Myocyte (in vitro differentiated cells): ENCODE results near the gene DEFB124. TPM values are rescaled to one million over a fixed set of nuclear protein-coding genes. Genes with fewer than 3 reads are reported as not detected.
"Not testable (repeated sequence)": the region's sequence is repeated elsewhere in the genome, so short reads cannot be mapped to it uniquely, and the experiment has no call there.

Source experiments
- DNase-seq: peaks from one replicate; pipeline ENCODE4 v3.0.0-alpha.2; 2012; ENCODE audit warnings: low read depth
- total RNA-seq: library from RNA; depleted of rRNA; stranded (reverse); fragments of >200 nt; gene quantifications from 2 replicates; pipeline ENCODE4 v1.2.3, GENCODE V29; 2014

DEFB124 gene
- total RNA-seq, 1 donor from 2014 or later, result not detected

DNA sequence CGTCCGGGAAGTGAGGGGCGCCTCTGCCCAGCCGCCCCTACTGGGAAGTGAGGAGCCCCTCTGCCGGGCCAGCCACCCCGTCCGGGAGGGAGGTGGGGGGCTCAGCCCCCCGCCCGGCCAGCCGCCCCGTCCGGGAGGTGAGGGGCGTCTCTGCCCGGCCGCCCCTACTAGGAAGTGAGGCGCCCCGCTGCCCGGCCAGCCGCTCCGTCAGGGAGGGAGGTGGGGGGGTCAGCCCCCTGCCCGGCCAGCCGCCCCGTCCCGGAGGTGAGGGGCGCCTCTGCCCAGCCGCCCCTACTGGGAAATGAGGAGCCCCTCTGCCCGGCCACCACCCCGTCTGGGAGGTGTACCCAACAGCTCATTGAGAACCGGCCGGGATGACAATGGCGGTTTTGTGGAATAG lies 47.4 kb downstream of the DEFB124 start:
- DNase-seq, result not testable (repeated sequence)

DNA sequence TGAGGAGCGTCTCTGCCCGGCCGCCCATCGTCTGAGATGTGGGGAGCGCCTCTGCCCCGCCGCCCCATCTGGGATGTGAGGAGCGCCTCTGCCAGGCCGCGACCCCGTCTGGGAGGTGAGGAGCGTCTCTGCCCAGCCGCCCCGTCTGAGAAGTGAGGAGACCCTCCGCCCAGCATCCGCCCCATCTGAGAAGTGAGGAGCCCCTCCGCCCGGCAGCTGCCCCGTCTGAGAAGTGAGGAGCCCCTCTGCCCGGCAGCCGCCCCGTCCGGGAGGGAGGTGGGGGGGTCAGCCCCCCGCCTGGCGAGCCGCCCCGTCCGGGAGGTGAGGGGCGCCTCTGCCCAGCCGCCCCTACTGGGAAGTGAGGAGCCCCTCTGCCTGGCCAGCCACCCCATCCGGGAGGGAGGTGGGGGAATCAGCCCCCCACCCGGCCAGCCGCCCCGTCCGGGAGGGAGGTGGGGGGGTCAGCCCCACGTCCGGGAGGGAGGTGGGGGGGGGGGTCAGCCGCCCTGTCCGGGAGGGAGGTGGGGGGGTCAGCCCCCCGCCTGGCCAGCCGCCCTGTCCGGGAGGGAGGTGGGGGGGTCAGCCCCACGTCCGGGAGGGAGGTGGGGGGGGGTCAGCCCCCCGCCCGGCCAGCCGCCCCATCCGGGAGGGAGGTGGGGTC lies 47.9 kb downstream of the DEFB124 start:
- DNase-seq, result not testable (repeated sequence)

DNA sequence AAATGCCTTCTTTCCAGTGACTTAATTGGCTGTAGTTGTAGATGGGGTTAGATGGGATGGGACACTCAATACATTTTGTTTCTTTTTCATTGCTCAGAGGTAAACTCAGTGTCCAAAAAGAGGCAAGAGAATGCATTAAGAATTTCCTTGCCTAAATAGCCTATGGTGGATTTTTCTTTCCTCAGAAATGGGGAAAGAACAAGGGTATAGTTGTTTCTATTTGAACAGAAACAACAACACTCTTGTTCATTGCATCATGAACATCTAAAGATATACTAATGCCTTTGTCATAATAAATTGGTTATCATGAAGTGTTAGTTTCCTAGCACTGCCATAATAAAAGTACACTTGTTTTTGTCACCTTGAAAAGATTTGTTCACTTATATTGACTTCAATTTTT lies 49.1 kb downstream of the DEFB124 start:
- DNase-seq, result no peak

DNA sequence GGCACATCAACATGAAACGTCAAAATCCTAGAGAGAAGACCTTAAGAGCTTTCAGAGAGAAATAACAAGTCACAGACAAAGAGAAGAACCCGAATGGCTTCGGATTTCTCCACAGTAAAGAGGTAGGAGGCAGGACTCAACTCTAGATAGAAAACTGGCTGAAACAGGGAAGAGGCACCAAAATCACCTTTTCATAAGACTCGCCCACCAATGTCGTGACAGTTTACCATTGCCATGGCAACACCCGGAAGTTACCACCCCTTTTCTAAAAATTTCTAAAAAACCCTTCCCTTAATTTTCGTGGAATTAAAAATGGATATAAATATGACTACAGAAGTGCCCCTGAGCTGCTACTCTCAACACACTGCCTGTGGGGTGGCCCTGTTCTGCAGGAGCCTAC lies 56.6 kb downstream of the DEFB124 start:
- DNase-seq, result no peak

DNA sequence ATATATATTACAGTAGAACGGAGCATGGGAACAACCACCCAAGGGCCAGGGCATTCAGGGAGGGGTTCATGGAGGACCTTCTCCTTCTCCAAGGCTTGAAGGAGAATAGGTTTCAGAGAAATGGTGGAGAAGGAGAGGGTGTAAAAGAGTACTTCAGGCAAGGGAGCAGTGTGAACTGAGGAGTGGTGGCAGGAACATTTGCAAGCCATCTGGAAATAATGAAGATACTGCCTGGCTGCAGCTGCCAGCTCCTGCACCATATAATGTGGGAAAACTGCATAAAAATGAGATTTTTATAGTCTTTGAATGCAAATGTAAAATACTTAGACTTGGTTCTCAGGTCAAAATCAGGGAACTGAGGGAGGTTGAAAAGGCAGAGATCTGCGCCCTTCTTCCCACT lies 59.3 kb downstream of the DEFB124 start:
- no peak for DNase-seq

Other genes with a start within 250 kb of the DEFB124 start
- gene DEFB115, start 217.5 kb downstream of the DEFB124 start, total RNA-seq, result not detected in 2 replicates
- not detected in 2 replicates for gene DEFB116, start 166.5 kb downstream of the DEFB124 start, total RNA-seq
- gene DEFB118, start 106.5 kb downstream of the DEFB124 start, total RNA-seq, result not detected in 2 replicates
- gene DEFB119, start 84.5 kb downstream of the DEFB124 start, total RNA-seq, result not detected in 2 replicates
- gene DEFB121, start 68.9 kb downstream of the DEFB124 start, total RNA-seq, result not detected in 2 replicates
- gene DEFB123, start 34.5 kb downstream of the DEFB124 start, total RNA-seq, result not detected in 2 replicates
- gene REM1, start 161 bp upstream of the DEFB124 start, total RNA-seq, result 0.27 and 0.68 TPM in 2 replicates
- 78.3 and 79.2 TPM in 2 replicates for gene HM13, start 39.3 kb upstream of the DEFB124 start, total RNA-seq
- gene ID1, start 130.2 kb upstream of the DEFB124 start, total RNA-seq, result 6.7 and 8.9 TPM in 2 replicates
- not detected in 2 replicates for gene COX4I2, start 162.8 kb upstream of the DEFB124 start, total RNA-seq
- 172 and 239 TPM in 2 replicates for gene BCL2L1, start 247.7 kb upstream of the DEFB124 start, total RNA-seq